ENCODE results near the gene ATP8A1.
A peak's percentile ranks its signal among the peaks of the same experiment; 100 is the strongest.

ATP8A1 gene

DNA sequence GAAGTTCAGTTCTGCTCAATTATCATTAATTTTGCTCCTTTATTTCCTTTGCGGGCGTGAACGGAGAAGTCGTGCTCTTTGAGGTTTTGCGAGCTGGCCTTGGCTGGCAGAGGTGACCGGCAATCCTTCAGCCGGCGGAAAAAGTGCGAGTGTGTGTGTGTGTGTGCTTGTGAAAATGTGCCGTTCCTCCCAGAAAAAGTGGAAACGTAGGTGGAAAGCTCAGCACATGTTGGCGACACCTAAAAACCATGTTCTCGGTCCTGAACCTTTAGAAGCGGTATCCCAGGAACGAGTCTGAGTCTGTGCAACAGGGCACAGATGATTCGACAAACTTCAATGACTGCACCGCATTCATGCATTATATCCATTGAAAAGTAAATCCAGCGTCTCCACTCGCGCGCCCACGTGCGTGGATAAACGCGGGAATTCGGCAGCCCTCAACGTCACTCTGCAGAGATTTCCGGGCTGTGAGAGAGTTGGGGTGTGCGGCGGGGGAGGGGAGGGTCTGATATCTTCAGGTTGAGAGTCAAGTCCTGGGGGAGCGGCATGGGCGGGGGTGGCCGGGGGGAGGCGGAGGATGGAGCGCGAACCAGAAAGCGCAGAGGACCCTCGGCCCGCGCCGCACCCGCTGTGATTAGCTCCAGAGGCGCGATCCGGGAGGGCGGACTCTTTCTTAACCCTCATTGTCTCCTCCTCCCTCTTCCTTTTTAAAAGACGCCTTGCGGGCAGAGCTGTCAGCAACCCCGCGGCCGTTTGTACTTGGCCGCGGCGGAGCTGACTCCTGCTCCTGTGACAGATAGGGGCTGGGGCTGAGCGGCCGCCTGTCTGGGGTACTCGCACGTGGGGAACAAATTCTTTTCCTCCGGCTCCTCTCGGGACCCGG is 259.9 kb downstream of the ATP8A1 start, which contains the start of gene SHISA3:
TSS of gene SHISA3 (plus strand) at position 737 of the 883 bp plus-strand sequence. CDS start 569 bp downstream, outside the sequence.
- TF ChIP-seq, protein P1, sequence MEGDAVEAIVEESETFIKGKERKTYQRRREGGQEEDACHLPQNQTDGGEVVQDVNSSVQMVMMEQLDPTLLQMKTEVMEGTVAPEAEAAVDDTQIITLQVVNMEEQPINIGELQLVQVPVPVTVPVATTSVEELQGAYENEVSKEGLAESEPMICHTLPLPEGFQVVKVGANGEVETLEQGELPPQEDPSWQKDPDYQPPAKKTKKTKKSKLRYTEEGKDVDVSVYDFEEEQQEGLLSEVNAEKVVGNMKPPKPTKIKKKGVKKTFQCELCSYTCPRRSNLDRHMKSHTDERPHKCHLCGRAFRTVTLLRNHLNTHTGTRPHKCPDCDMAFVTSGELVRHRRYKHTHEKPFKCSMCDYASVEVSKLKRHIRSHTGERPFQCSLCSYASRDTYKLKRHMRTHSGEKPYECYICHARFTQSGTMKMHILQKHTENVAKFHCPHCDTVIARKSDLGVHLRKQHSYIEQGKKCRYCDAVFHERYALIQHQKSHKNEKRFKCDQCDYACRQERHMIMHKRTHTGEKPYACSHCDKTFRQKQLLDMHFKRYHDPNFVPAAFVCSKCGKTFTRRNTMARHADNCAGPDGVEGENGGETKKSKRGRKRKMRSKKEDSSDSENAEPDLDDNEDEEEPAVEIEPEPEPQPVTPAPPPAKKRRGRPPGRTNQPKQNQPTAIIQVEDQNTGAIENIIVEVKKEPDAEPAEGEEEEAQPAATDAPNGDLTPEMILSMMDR (IDR thresholded peaks at IDR 0.05; ENCODE audit: low read depth, low read length), result no peak
- no peaks in the 10 kb centered on the region for H3K9me3 ChIP-seq (ENCODE audit: severe bottlenecking)
- peaks cover 13% of the 10 kb centered on the region for H3K27me3 ChIP-seq (ENCODE audit: insufficient read depth, low read depth, severe bottlenecking)
- H3K36me3 ChIP-seq, result no peaks in the 10 kb centered on the region
- peak; percentile 40 for DNase-seq
- H3K27ac ChIP-seq, result no peak within 1 kb of the TSS
- H3K4me3 ChIP-seq (ENCODE audit: low read depth, low read length), result peak within 1 kb of the TSS; percentile 60

GRCh38 chr4:42396361-42396751 is 260.5 kb downstream of the ATP8A1 start:
- Histone ChIP-seq H3K9me3 (ENCODE audit: severe bottlenecking) (no peaks in the 10 kb centered on the region), H3K36me3 (no peaks in the 10 kb centered on the region), H3K27ac (no peak overlapping the region), H3K4me3 (ENCODE audit: low read depth, low read length) (no peak overlapping the region), H3K27me3 (ENCODE audit: insufficient read depth, low read depth, severe bottlenecking) (peaks cover 13% of the 10 kb centered on the region)
- TF ChIP-seq, protein P1 (IDR thresholded peaks at IDR 0.05; ENCODE audit: low read depth, low read length), result no peak
- no peak for DNase-seq

- no peak for DNase-seq
These were observed 261.3 kb downstream of the ATP8A1 start for GRCh38 chr4:42395595-42395994.

DNA sequence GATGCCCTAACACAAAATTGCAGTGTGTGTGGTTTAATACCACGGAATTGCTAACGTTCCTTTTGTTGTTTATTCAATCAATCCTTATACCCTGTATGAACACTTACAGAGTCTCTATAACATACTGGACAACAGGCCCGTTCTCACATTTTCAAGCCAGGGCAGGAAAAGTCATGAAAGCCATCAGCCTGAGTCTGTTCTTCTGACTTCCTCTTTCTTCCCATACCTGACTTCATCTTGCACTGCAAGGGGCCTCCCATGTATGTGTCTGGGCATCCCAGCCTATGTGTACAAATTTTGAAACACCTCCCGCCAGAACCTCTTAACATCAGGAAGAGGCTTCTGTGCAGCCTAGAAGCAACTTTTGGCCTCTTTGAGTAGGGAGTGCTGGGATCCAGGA is 264.5 kb downstream of the ATP8A1 start:
- TF ChIP-seq, protein P1 (IDR thresholded peaks at IDR 0.05; ENCODE audit: low read depth, low read length), result no peak
- no peaks in the 10 kb centered on the region for H3K36me3 ChIP-seq
- peaks cover 5% of the 10 kb centered on the region for H3K27me3 ChIP-seq (ENCODE audit: insufficient read depth, low read depth, severe bottlenecking)
- no peaks in the 10 kb centered on the region for H3K9me3 ChIP-seq (ENCODE audit: severe bottlenecking)
- H3K4me3 ChIP-seq (ENCODE audit: low read depth, low read length), result no peak overlapping the region
- no peak overlapping the region for H3K27ac ChIP-seq
- DNase-seq, result no peak

More at GRCh38 chr4:42395595-42395994, 261.3 kb downstream of the ATP8A1 start:
- peaks cover 13% of the 10 kb centered on the region for H3K27me3 ChIP-seq (ENCODE audit: insufficient read depth, low read depth, severe bottlenecking)
- no peak overlapping the region for H3K4me3 ChIP-seq (ENCODE audit: low read depth, low read length)
- TF ChIP-seq, protein P1 (IDR thresholded peaks at IDR 0.05; ENCODE audit: low read depth, low read length), result no peak
- no peaks in the 10 kb centered on the region for H3K9me3 ChIP-seq (ENCODE audit: severe bottlenecking)
- no peaks in the 10 kb centered on the region for H3K36me3 ChIP-seq
- H3K27ac ChIP-seq, result no peak overlapping the region

DNA sequence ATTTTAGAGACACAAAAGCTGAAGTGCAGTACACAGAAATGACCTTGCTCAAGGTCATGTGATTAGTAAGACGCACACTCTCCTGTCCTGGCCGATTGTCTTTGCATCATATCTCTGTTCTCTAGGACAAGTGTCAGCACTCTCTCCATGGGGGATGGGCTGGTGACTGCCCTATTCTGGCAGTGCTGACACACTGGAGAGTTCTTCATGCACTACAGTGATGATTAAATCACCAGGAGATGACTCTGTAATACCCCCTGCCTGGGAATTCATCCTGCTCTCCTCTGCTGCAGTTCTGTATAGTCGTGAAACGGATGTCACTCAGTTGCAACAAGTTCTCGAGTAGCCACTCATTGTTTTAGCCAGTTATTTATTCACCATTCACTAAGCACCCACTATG is 264.9 kb downstream of the ATP8A1 start:
- TF ChIP-seq, protein P1 (IDR thresholded peaks at IDR 0.05; ENCODE audit: low read depth, low read length), result no peak
- H3K27ac ChIP-seq, result no peak overlapping the region
- no peak for DNase-seq
- H3K9me3 ChIP-seq (ENCODE audit: severe bottlenecking), result no peaks in the 10 kb centered on the region
- peaks cover 4% of the 10 kb centered on the region for H3K27me3 ChIP-seq (ENCODE audit: insufficient read depth, low read depth, severe bottlenecking)
- H3K36me3 ChIP-seq, result no peaks in the 10 kb centered on the region
- H3K4me3 ChIP-seq (ENCODE audit: low read depth, low read length), result no peak overlapping the region

Data from WERI-Rb-1 (cell line).